IMR-90 (cell line): ENCODE data around the gene SLC25A33. TPM values are rescaled to one million over a fixed set of nuclear protein-coding genes. Genes with fewer than 3 reads are reported as not detected.

Experiments
- ATAC-seq: fragments of 200-7000 bp; cut with Tn5 transposase; 2 replicates; pipeline ENCODE4 v1.9.1; 2020; ENCODE audit warnings: low read depth, mild to moderate bottlenecking, moderate library complexity
- BruUV-seq: library from RNA; stranded (reverse); fragments of 400-500 nt; replicated peaks from 2 replicates; lab custom pipeline; 2021; lab: Mats Ljungman, UMichigan
- CTCF ChIA-PET: fragments of 300-600 bp; formaldehyde crosslinking; extraction: SDS; loops from one replicate; lab custom pipeline; 2021; ENCODE audit warnings: antibody characterized with exemption; lab: Yijun Ruan, JAX
- POLR2A ChIA-PET: fragments of 300-600 bp; sonication (Branson Sonifier 250); formaldehyde crosslinking; loops from one replicate; lab custom pipeline; 2022; ENCODE audit warnings: antibody characterized with exemption; ENCODE audit not compliant: unreplicated experiment; lab: Charles Lee
- DNase-seq: peaks from one replicate; pipeline ENCODE4 v3.0.0; 2013
- H2AFZ ChIP-seq: replicated peaks from 2 replicates; pipeline ENCODE3; 2013; ENCODE audit warnings: low read length, mild to moderate bottlenecking; ENCODE audit not compliant: poor library complexity
- H2AK5ac ChIP-seq: 2 replicates; pipeline ENCODE4 v1.6.1; 2013; ENCODE audit warnings: low read depth, low read length, inconsistent platforms
- H2AK9ac ChIP-seq: replicated peaks from 2 replicates; pipeline ENCODE3; 2013; ENCODE audit warnings: mild to moderate bottlenecking, low read depth, low read length, moderate library complexity; ENCODE audit not compliant: poor library complexity
- H2BK120ac ChIP-seq: 2 replicates; pipeline ENCODE4 v1.6.1; 2013; ENCODE audit warnings: low read depth, low read length, inconsistent platforms
- H2BK15ac ChIP-seq: 3 replicates; pipeline ENCODE4 v1.6.1; 2013; ENCODE audit warnings: low read depth, low read length, inconsistent platforms
- H2BK20ac ChIP-seq: 2 replicates; pipeline ENCODE4 v1.6.1; 2013; ENCODE audit warnings: low read depth, mild to moderate bottlenecking, inconsistent platforms, low read length, moderate library complexity
- H2BK5ac ChIP-seq: 2 replicates; pipeline ENCODE4 v1.6.1; 2013; ENCODE audit warnings: mild to moderate bottlenecking, low read depth, low read length, inconsistent platforms; ENCODE audit not compliant: poor library complexity, severe bottlenecking
- H3K14ac ChIP-seq: replicated peaks from 2 replicates; pipeline ENCODE4 v1.6.1; 2013; ENCODE audit warnings: low read depth, low read length, inconsistent platforms
- H3K18ac ChIP-seq: 2 replicates; pipeline ENCODE4 v1.6.1; 2013; ENCODE audit warnings: low read depth, low read length, control low read depth
- H3K23ac ChIP-seq: 2 replicates; pipeline ENCODE4 v1.6.1; 2013; ENCODE audit warnings: low read depth, low read length, inconsistent platforms
- H3K27ac ChIP-seq: 2 replicates; pipeline ENCODE4 v1.5.1; 2013; ENCODE audit warnings: mild to moderate bottlenecking, control low read depth, low read length; ENCODE audit not compliant: insufficient read depth
- H3K27me3 ChIP-seq: 2 replicates; pipeline ENCODE4 v1.6.1; 2013; ENCODE audit warnings: low read length; ENCODE audit not compliant: control insufficient read depth, insufficient read depth
- H3K36me3 ChIP-seq: 2 replicates; pipeline ENCODE4 v1.6.1; 2013; ENCODE audit warnings: low read length, mixed read lengths; ENCODE audit not compliant: control insufficient read depth, insufficient read depth
- H3K4ac ChIP-seq: 2 replicates; pipeline ENCODE4 v1.6.1; 2013; ENCODE audit warnings: low read depth, low read length, inconsistent platforms
- H3K4me1 ChIP-seq: 2 replicates; pipeline ENCODE4 v1.6.1; 2013; ENCODE audit warnings: low read length, mixed read lengths; ENCODE audit not compliant: control insufficient read depth, insufficient read depth
- H3K4me2 ChIP-seq: 2 replicates; pipeline ENCODE4 v1.6.1; 2013; ENCODE audit warnings: low read depth, mild to moderate bottlenecking, control low read depth, low read length, moderate library complexity
- H3K4me3 ChIP-seq: 2 replicates; pipeline ENCODE4 v1.5.1; 2013; ENCODE audit warnings: low read depth, mild to moderate bottlenecking, control low read depth, low read length, moderate library complexity; ENCODE audit not compliant: insufficient read depth
- H3K56ac ChIP-seq: 2 replicates; pipeline ENCODE4 v1.6.1; 2013; ENCODE audit warnings: low read length, inconsistent platforms; ENCODE audit not compliant: insufficient read depth; ENCODE audit errors: extremely low read depth
- H3K79me1 ChIP-seq, 2 experiments: 2 replicates each; pipeline ENCODE4 v1.6.1; 2013; ENCODE audit warnings: low read length in 2 of 2, inconsistent platforms in 1 of 2, low read depth in 1 of 2
- H3K9ac ChIP-seq: 2 replicates; pipeline ENCODE4 v1.6.1; 2013; ENCODE audit warnings: low read depth, low read length, control low read depth
- H3K9me1 ChIP-seq: 2 replicates; pipeline ENCODE4 v1.6.1; 2013; ENCODE audit warnings: low read length, inconsistent platforms; ENCODE audit not compliant: insufficient read depth
- H3K9me3 ChIP-seq: 2 replicates; pipeline ENCODE4 v1.6.1; 2013; ENCODE audit warnings: low read length; ENCODE audit not compliant: control insufficient read depth, insufficient read depth
- H4K20me1 ChIP-seq: 2 replicates; pipeline ENCODE4 v1.6.1; 2013; ENCODE audit warnings: low read length, inconsistent platforms; ENCODE audit not compliant: insufficient read depth
- H4K5ac ChIP-seq: 2 replicates; pipeline ENCODE4 v1.6.1; 2013; ENCODE audit warnings: mild to moderate bottlenecking, low read depth, low read length, control low read depth
- H4K8ac ChIP-seq, 2 experiments: 2 replicates each; pipeline ENCODE4 v1.6.1; 2013; ENCODE audit warnings: low read depth in 2 of 2, low read length in 2 of 2, control low read depth in 1 of 2, inconsistent platforms in 1 of 2
- H4K91ac ChIP-seq: 2 replicates; pipeline ENCODE4 v1.6.1; 2013; ENCODE audit warnings: low read depth, low read length, inconsistent platforms; ENCODE audit not compliant: insufficient read depth
- BHLHE40 ChIP-seq: fragments of 150-350 bp; IDR thresholded peaks from 2 replicates; pipeline ENCODE4 v1.6.1; 2016; ENCODE audit warnings: mild to moderate bottlenecking, low read depth, low read length
- CEBPB ChIP-seq: IDR thresholded peaks from 2 replicates; pipeline ENCODE4 v1.6.1; 2012; ENCODE audit warnings: low read depth, low read length, improper control_type of control experiment
- CHD1 ChIP-seq: IDR thresholded peaks from 2 replicates; pipeline ENCODE4 v1.6.1; 2012; ENCODE audit warnings: low read depth, low read length, improper control_type of control experiment
- FOS ChIP-seq: fragments of 150-350 bp; IDR thresholded peaks from 2 replicates; pipeline ENCODE4 v1.6.1; 2016; ENCODE audit warnings: low read depth, low read length
- MAFK ChIP-seq: IDR thresholded peaks from 2 replicates; pipeline ENCODE4 v1.6.1; 2012; ENCODE audit warnings: low read depth, low read length, improper control_type of control experiment
- MAZ ChIP-seq: IDR thresholded peaks from 2 replicates; pipeline ENCODE4 v1.6.1; 2012; ENCODE audit warnings: low read depth, mild to moderate bottlenecking, low read length, improper control_type of control experiment, moderate library complexity, borderline replicate concordance
- MXI1 ChIP-seq: IDR thresholded peaks from 2 replicates; pipeline ENCODE4 v1.6.1; 2012; ENCODE audit warnings: low read depth, mild to moderate bottlenecking, low read length, moderate library complexity, borderline replicate concordance
- NFE2L2 ChIP-seq: fragments of 150-350 bp; IDR thresholded peaks from 2 replicates; pipeline ENCODE4 v1.6.1; 2016; ENCODE audit warnings: low read depth, mild to moderate bottlenecking, low read length
- POLR2A ChIP-seq: IDR thresholded peaks from 2 replicates; pipeline ENCODE4 v1.6.1; 2012; ENCODE audit warnings: mild to moderate bottlenecking, low read depth, low read length
- RAD21 ChIP-seq: IDR thresholded peaks from 2 replicates; pipeline ENCODE4 v1.6.1; 2012; ENCODE audit warnings: low read length, improper control_type of control experiment
- RFX5 ChIP-seq: IDR thresholded peaks from 2 replicates; pipeline ENCODE4 v1.8.0; 2012; ENCODE audit warnings: low read depth, mild to moderate bottlenecking, low read length, moderate library complexity
- SMC3 ChIP-seq: fragments of 150-350 bp; IDR thresholded peaks from 2 replicates; pipeline ENCODE4 v1.6.1; 2016; ENCODE audit warnings: low read depth, mild to moderate bottlenecking, antibody characterized with exemption, low read length, moderate library complexity
- WGBS, 2 experiments: methylation state at CpG; one replicate each; pipeline versions ENCODE4 v1.1.5 to v1.1.7; 2013; ENCODE audit warnings: missing lambda C conversion rate in 2 of 2; ENCODE audit not compliant: insufficient read length in 1 of 2; ENCODE audit errors: extremely low coverage in 2 of 2; 5-methylcytosine and 5-hydroxymethylcytosine counted together
- dilution Hi-C: fragments of 300-500 bp; cut with HindIII; formaldehyde crosslinking; loops from one replicate; pipeline ENCODE4 v1.14.3; 2018; ENCODE audit warnings: low sequenced_read_pairs; ENCODE audit not compliant: unreplicated experiment
- in situ Hi-C: fragments of 300-500 bp; cut with MboI; formaldehyde crosslinking; loops from 3 replicates; pipeline ENCODE4 v1.14.3; 2019; ENCODE audit warnings: low sequenced_read_pairs, inconsistent platforms, mixed read lengths
- intact Hi-C: fragments of 100-400 bp; cut with micrococcal nuclease; formaldehyde crosslinking; loops from 2 replicates; pipeline ENCODE4 v1.10.0; 2022
- polyA plus RNA-seq, 3 experiments: library from polyadenylated mRNA; depleted of rRNA; stranded (reverse); fragments of >200 nt; gene quantifications; 2 replicates each; pipeline ENCODE4 v1.2.3, GENCODE V29; 2012; ENCODE audit warnings: low replicate concordance in 1 of 3
- total RNA-seq: library from RNA; depleted of rRNA; stranded (reverse); fragments of >200 nt; gene quantifications from 2 replicates; pipeline ENCODE4 v1.2.3, GENCODE V29; 2012
- TF ChIP-seq, protein P1 (sequence below): conservative IDR thresholded peaks from 2 replicates; pipeline ENCODE4 v1.5.1; 2012; ENCODE audit warnings: mild to moderate bottlenecking, low read depth, low read length, improper control_type of control experiment
- TF ChIP-seq, protein P2 (sequence below): fragments of 150-350 bp; IDR thresholded peaks from 2 replicates; pipeline ENCODE4 v1.6.1; 2016; ENCODE audit warnings: low read depth, mild to moderate bottlenecking, low read length, moderate library complexity, borderline replicate concordance
- TF ChIP-seq, protein P3 (sequence below): fragments of 150-350 bp; IDR thresholded peaks from 2 replicates; pipeline ENCODE4 v1.6.1; 2017; ENCODE audit warnings: mild to moderate bottlenecking, antibody characterized with exemption, low read length, low read depth

SLC25A33 gene
- total and polyA plus RNA-seq, 2 of the 4 experiments (the other 2 are of a cell fraction) = 2.5 to 3.0 TPM

DNA sequence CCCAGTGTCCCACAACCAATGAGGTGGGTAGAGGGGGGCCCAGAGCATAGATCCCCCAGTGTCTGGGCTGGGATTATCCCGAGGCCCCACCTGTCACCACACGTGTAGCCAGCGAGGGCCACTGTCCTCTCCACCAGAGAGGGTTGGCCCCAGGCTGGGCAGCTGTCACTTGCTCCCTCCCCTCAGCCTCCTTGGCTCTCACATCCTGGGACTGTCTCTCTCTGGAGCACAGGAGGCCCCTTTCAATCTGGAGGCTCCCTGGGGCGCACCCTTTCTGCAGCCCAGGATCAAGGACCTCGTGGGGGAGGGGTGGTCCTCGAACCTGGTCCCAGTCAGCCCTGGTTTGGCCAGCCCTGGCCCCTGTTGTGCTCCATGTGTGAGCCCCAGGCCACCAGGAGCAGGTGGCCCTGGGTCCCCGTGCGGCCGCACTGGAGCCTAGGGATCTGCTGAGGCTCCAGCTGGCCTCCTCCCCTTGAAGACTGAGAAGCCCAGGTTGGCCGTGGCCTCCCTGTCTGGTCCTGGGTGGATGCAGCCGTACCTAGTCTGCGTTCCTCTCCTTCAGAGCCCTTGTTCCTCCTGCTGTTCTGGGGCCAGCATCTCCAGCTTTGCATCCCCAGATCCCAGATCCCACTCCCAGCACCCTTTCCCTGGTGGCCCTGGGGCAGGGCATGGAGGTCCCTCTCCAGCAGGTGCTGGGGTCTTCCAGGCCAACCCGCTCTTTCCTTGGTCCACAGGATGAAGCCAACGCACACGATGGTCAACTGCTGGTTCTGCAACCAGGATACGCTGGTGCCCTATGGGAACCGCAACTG lies 56.1 kb downstream of the SLC25A33 start:
- Histone ChIP-seq H3K4me3 (no peak overlapping the region), H3K4me2 (no peak overlapping the region), H2BK15ac (no peak overlapping the region), H3K23ac (no peak overlapping the region), H3K9me3 (no peaks in the 10 kb centered on the region), H2BK120ac (no peak overlapping the region), H3K18ac (no peak overlapping the region), H3K4ac (no peak overlapping the region), H3K27me3 (no peaks in the 10 kb centered on the region), H2AFZ (no peak overlapping the region), H3K36me3 (peaks cover 14% of the 10 kb centered on the region; the same call in 1 of the 2 replicates), H3K79me1 (peaks cover 11 to 65% of the 10 kb centered on the region in 2 experiments), H2BK20ac (no peak overlapping the region), H4K20me1 (peaks cover 37% of the 10 kb centered on the region), H2AK5ac (no peak overlapping the region), H3K56ac (no peak overlapping the region), H4K5ac (no peak overlapping the region), H2BK5ac (no peak overlapping the region), H4K8ac (no peak overlapping the region), H3K4me1 (peaks cover 10% of the 10 kb centered on the region), H3K27ac (no peak overlapping the region), H4K91ac (no peak overlapping the region), H3K9ac (no peak overlapping the region), H3K9me1 (peaks cover 14% of the 10 kb centered on the region), H2AK9ac (no peak overlapping the region), H3K14ac (no peak overlapping the region)
- BruUV-seq = no TSS peak
- ChIA-PET POLR2A (no interaction called here), CTCF (no interaction called here)
- WGBS, 2 experiments = 87% methylated on average over 11 of the region's 17 CpGs; no CpG with 5 or more reads in 1 of the 2 experiments
- dilution Hi-C loops (no loop called here), in situ Hi-C loops (no loop called here), intact Hi-C loops (no loop called here)
- DNase-seq (no peak), ATAC-seq (no peak)
- TF ChIP-seq MAFK (no peak), MAZ (no peak), RFX5 (no peak), MXI1 (no peak), BHLHE40 (no peak), RAD21 (no peak), POLR2A (no peak), NFE2L2 (no peak), CHD1 (no peak), SMC3 (no peak), FOS (no peak), CEBPB (no peak)
- TF ChIP-seq, protein P1, sequence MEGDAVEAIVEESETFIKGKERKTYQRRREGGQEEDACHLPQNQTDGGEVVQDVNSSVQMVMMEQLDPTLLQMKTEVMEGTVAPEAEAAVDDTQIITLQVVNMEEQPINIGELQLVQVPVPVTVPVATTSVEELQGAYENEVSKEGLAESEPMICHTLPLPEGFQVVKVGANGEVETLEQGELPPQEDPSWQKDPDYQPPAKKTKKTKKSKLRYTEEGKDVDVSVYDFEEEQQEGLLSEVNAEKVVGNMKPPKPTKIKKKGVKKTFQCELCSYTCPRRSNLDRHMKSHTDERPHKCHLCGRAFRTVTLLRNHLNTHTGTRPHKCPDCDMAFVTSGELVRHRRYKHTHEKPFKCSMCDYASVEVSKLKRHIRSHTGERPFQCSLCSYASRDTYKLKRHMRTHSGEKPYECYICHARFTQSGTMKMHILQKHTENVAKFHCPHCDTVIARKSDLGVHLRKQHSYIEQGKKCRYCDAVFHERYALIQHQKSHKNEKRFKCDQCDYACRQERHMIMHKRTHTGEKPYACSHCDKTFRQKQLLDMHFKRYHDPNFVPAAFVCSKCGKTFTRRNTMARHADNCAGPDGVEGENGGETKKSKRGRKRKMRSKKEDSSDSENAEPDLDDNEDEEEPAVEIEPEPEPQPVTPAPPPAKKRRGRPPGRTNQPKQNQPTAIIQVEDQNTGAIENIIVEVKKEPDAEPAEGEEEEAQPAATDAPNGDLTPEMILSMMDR = no peak
- TF ChIP-seq, protein P2, sequence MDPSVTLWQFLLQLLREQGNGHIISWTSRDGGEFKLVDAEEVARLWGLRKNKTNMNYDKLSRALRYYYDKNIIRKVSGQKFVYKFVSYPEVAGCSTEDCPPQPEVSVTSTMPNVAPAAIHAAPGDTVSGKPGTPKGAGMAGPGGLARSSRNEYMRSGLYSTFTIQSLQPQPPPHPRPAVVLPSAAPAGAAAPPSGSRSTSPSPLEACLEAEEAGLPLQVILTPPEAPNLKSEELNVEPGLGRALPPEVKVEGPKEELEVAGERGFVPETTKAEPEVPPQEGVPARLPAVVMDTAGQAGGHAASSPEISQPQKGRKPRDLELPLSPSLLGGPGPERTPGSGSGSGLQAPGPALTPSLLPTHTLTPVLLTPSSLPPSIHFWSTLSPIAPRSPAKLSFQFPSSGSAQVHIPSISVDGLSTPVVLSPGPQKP = no peak
- TF ChIP-seq, protein P3, sequence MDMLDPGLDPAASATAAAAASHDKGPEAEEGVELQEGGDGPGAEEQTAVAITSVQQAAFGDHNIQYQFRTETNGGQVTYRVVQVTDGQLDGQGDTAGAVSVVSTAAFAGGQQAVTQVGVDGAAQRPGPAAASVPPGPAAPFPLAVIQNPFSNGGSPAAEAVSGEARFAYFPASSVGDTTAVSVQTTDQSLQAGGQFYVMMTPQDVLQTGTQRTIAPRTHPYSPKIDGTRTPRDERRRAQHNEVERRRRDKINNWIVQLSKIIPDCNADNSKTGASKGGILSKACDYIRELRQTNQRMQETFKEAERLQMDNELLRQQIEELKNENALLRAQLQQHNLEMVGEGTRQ = no peak
